Activated B cell treated with CpG ODN at 0.5 μM for 24 hours (primary cell): Measurements from ENCODE around the gene DENND2C. TPM values are rescaled to one million over a fixed set of nuclear protein-coding genes. Genes with fewer than 3 reads are reported as not detected.

ENCODE experiments used
- ATAC-seq: fragments of 200-7000 bp; cut with Tn5 transposase; one replicate; pipeline ENCODE4 v1.10.0; 2021; ENCODE audit warnings: low read depth, mild to moderate bottlenecking, moderate library complexity
- CTCF ChIA-PET: fragments of 350-600 bp; sonication (Branson Sonifier 250); formaldehyde crosslinking; loops from one replicate; lab custom pipeline; 2021; ENCODE audit warnings: antibody characterized with exemption; lab: Charles Lee
- POLR2A ChIA-PET: fragments of 350-600 bp; sonication (Branson Sonifier 250); formaldehyde crosslinking; loops from one replicate; lab custom pipeline; 2021; ENCODE audit warnings: antibody characterized with exemption; lab: Charles Lee
- DNase-seq: peaks from one replicate; pipeline ENCODE4 v3.0.0; 2022
- H3K27ac Mint-ChIP-seq: one replicate; pipeline ENCODE4 v1.8.0; 2020; ENCODE audit warnings: mixed read lengths
- H3K27me3 Mint-ChIP-seq: one replicate; pipeline ENCODE4 v1.8.0; 2021; ENCODE audit warnings: mixed read lengths
- H3K36me3 Mint-ChIP-seq: one replicate; pipeline ENCODE4 v1.8.0; 2021; ENCODE audit warnings: low read depth, mixed read lengths
- H3K4me1 Mint-ChIP-seq: one replicate; pipeline ENCODE4 v1.8.0; 2021; ENCODE audit warnings: mixed read lengths
- H3K4me3 Mint-ChIP-seq: one replicate; pipeline ENCODE4 v1.8.0; 2020; ENCODE audit warnings: mild to moderate bottlenecking, mixed read lengths
- H3K9me3 Mint-ChIP-seq: one replicate; pipeline ENCODE4 v1.8.0; 2020; ENCODE audit warnings: mixed read lengths
- CTCF ChIP-seq: fragments of 200-600 bp; IDR thresholded peaks from one replicate; pipeline ENCODE4 v1.8.0; 2022; ENCODE audit warnings: antibody characterized with exemption, mild to moderate bottlenecking
- intact Hi-C: fragments of 100-400 bp; cut with micrococcal nuclease; formaldehyde crosslinking; loops from one replicate; pipeline ENCODE4 v1.15.1; 2024
- total RNA-seq: library from RNA; stranded (reverse); gene quantifications from 2 replicates; pipeline ENCODE4 v1.2.3, GENCODE V29; 2022

The DENND2C gene
- total RNA-seq, 1 donor from 2014 or later = 0.20 TPM

- H3K4me1 Mint-ChIP-seq = peaks cover 4% of the 10 kb centered on the region
- peaks cover 28% of the 10 kb centered on the region for H3K36me3 Mint-ChIP-seq
- peaks cover 3% of the 10 kb centered on the region for H3K27me3 Mint-ChIP-seq
- H3K4me3 Mint-ChIP-seq = no peak overlapping the region
- no peaks in the 10 kb centered on the region for H3K9me3 Mint-ChIP-seq
- intact Hi-C loops = no loop called here
- POLR2A ChIA-PET = no interaction called here
- no peak for ATAC-seq
- no peak for DNase-seq
- CTCF ChIA-PET = no interaction called here
- TF ChIP-seq CTCF = no peak
- no peak overlapping the region for H3K27ac Mint-ChIP-seq
These were observed 32.9 kb upstream of the DENND2C start for GRCh38 chr1:114702737-114703136.

- peaks cover 19% of the 10 kb centered on the region for H3K36me3 Mint-ChIP-seq
- intact Hi-C loops = no loop called here
- no peak overlapping the region for H3K27ac Mint-ChIP-seq
- H3K4me1 Mint-ChIP-seq = peaks cover under 1% of the 10 kb centered on the region
- POLR2A ChIA-PET = no interaction called here
- peaks cover 3% of the 10 kb centered on the region for H3K27me3 Mint-ChIP-seq
- no peak for ATAC-seq
- CTCF ChIA-PET = no interaction called here
- no peak for TF ChIP-seq CTCF
- no peak for DNase-seq
- H3K9me3 Mint-ChIP-seq = no peaks in the 10 kb centered on the region
- H3K4me3 Mint-ChIP-seq = no peak overlapping the region
These were observed 32.1 kb upstream of the DENND2C start for GRCh38 chr1:114701931-114702330.

GRCh38 chr1:114700036-114700600 is 30.3 kb upstream of the DENND2C start:
- ChIA-PET CTCF (no interaction called here), POLR2A (no interaction called here)
- no peak for TF ChIP-seq CTCF
- no peaks in the 10 kb centered on the region for H3K4me1 Mint-ChIP-seq
- H3K27ac Mint-ChIP-seq = no peak overlapping the region
- intact Hi-C loops = no loop called here
- H3K9me3 Mint-ChIP-seq = no peaks in the 10 kb centered on the region
- peaks cover 6% of the 10 kb centered on the region for H3K27me3 Mint-ChIP-seq
- no peak for ATAC-seq
- DNase-seq = no peak
- peaks cover 4% of the 10 kb centered on the region for H3K36me3 Mint-ChIP-seq
- no peak overlapping the region for H3K4me3 Mint-ChIP-seq

- POLR2A ChIA-PET = no interaction called here
These were observed 27.0 kb upstream of the DENND2C start for GRCh38 chr1:114696810-114697209.

More at GRCh38 chr1:114696810-114697209, 27.0 kb upstream of the DENND2C start:
- Mint-ChIP-seq H3K4me3 (no peak overlapping the region), H3K36me3 (no peaks in the 10 kb centered on the region), H3K27ac (no peak overlapping the region), H3K9me3 (no peaks in the 10 kb centered on the region), H3K4me1 (no peaks in the 10 kb centered on the region), H3K27me3 (peaks cover 7% of the 10 kb centered on the region)
- intact Hi-C loops = no loop called here
- CTCF ChIA-PET = no interaction called here
- no peak for TF ChIP-seq CTCF
- ATAC-seq (no peak), DNase-seq (no peak)
